ENCODE results near the gene TBC1D5. TPM values are rescaled to one million over a fixed set of nuclear protein-coding genes. Genes with fewer than 3 reads are reported as not detected.

Gene TBC1D5
- total RNA-seq, 3 donors from 2014 or later (not counting 1 experiment from before 2014, with no cell fraction given) = 63.8 to 81.9 (median 74.9) TPM

DNA sequence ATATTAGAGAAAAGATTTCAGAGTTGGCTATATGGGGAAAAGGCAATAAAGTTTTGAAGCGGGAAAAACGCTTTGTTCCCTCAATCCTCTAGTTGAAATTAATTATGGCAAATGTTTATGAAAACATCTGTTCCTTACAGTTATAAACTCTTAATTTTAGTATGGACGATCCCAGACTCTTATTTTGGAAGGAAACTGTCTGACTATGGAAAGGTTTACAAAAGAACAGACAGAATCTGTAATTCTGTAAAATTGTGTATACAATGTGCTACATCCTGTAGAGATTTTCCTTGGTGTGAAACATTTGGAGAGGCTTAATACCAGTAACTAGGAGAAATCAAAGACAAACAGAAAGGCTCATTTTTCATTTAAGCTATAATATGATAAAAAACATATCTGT, 311.8 kb downstream of the TBC1D5 start:
- WGBS (ENCODE audit: insufficient coverage) = 100% methylated on average over 1 of the region's 3 CpGs
- H3K27ac Mint-ChIP-seq = no peak overlapping the region
- H3K27me3 Mint-ChIP-seq (ENCODE audit: low read depth in 2 of 2) = no peaks in the 10 kb centered on the region
- ATAC-seq (no peak), DNase-seq (no peak)
- Histone ChIP-seq H3K4me3 (ENCODE audit: low read length) (no peak overlapping the region), H3K36me3 (ENCODE audit: control insufficient read depth, insufficient read depth, low read length) (peaks cover 1% of the 10 kb centered on the region), H3K27ac (ENCODE audit: low read length) (no peak overlapping the region), H3K4me1 (ENCODE audit: control insufficient read depth, insufficient read depth, low read length) (no peaks in the 10 kb centered on the region), H3K27me3 (ENCODE audit: control insufficient read depth, insufficient read depth, low read length) (no peaks in the 10 kb centered on the region), H3K9me3 (ENCODE audit: control insufficient read depth, insufficient read depth, low read length) (no peaks in the 10 kb centered on the region)
- no peaks in the 10 kb centered on the region for H3K9me3 Mint-ChIP-seq
- peaks cover 0 to 5% of the 10 kb centered on the region in 2 donors for H3K4me1 Mint-ChIP-seq
- no peak overlapping the region for H3K4me3 Mint-ChIP-seq
- no peaks in the 10 kb centered on the region for H3K36me3 Mint-ChIP-seq
- TF ChIP-seq CTCF (IDR thresholded peaks at IDR 0.05) = no peak
- intact Hi-C loops (cut with micrococcal nuclease) = no loop called here

- Histone ChIP-seq H3K27ac (ENCODE audit: low read length) (no peak overlapping the region), H3K27me3 (ENCODE audit: control insufficient read depth, insufficient read depth, low read length) (no peaks in the 10 kb centered on the region), H3K4me3 (ENCODE audit: low read length) (no peak overlapping the region), H3K9me3 (ENCODE audit: control insufficient read depth, insufficient read depth, low read length) (no peaks in the 10 kb centered on the region), H3K36me3 (ENCODE audit: control insufficient read depth, insufficient read depth, low read length) (peaks cover 1% of the 10 kb centered on the region), H3K4me1 (ENCODE audit: control insufficient read depth, insufficient read depth, low read length) (no peaks in the 10 kb centered on the region)
- no peak for TF ChIP-seq CTCF (IDR thresholded peaks at IDR 0.05)
- no peak overlapping the region for H3K27ac Mint-ChIP-seq
- no peak for DNase-seq
- H3K9me3 Mint-ChIP-seq = no peaks in the 10 kb centered on the region
- no peak for ATAC-seq
- intact Hi-C loops (cut with micrococcal nuclease) = no loop called here
- 70% methylated on average over 3 of the region's 4 CpGs for WGBS (ENCODE audit: insufficient coverage)
- H3K36me3 Mint-ChIP-seq = no peaks in the 10 kb centered on the region
- H3K4me1 Mint-ChIP-seq = no peaks in the 10 kb centered on the region
- no peak overlapping the region for H3K4me3 Mint-ChIP-seq
- H3K27me3 Mint-ChIP-seq (ENCODE audit: low read depth in 2 of 2) = no peaks in the 10 kb centered on the region
Observed at GRCh38 chr3:17423786-17424536, 318.5 kb downstream of the TBC1D5 start.

DNA sequence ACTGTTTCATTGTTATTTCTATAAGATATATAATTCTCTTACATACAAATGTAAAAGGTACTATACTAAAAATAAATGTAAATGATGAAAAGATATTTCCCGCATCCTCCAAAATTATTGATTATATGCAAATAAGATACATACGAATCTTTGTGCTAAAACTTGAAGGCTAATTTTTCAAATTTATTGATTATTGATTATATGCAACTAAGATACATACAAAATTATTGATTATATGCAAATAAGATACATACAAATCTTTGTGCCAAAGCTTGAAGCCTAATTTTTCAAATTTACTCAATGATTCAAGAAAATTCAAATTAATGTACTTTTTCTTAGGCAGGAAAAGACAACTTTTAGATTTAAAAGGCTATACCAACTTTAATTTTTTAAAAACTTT, 319.8 kb downstream of the TBC1D5 start:
- H3K4me1 ChIP-seq (ENCODE audit: control insufficient read depth, insufficient read depth, low read length) = no peaks in the 10 kb centered on the region
- ATAC-seq = no peak

More for the DNA sequence above, 319.8 kb downstream of the TBC1D5 start:
- Histone ChIP-seq H3K36me3 (ENCODE audit: control insufficient read depth, insufficient read depth, low read length) (peaks cover 1% of the 10 kb centered on the region), H3K4me3 (ENCODE audit: low read length) (no peak overlapping the region), H3K27me3 (ENCODE audit: control insufficient read depth, insufficient read depth, low read length) (no peaks in the 10 kb centered on the region), H3K27ac (ENCODE audit: low read length) (no peak overlapping the region), H3K9me3 (ENCODE audit: control insufficient read depth, insufficient read depth, low read length) (no peaks in the 10 kb centered on the region)
- Mint-ChIP-seq H3K9me3 (no peaks in the 10 kb centered on the region), H3K27ac (no peak overlapping the region), H3K36me3 (no peaks in the 10 kb centered on the region), H3K4me1 (no peaks in the 10 kb centered on the region), H3K27me3 (ENCODE audit: low read depth in 2 of 2) (no peaks in the 10 kb centered on the region), H3K4me3 (no peak overlapping the region)
- DNase-seq = no peak
- intact Hi-C loops (cut with micrococcal nuclease) = no loop called here
- no peak for TF ChIP-seq CTCF (IDR thresholded peaks at IDR 0.05)
- WGBS (ENCODE audit: insufficient coverage) = no CpG with 5 or more reads among the region's 2 CpGs

Measured in natural killer cell (primary cell).